Superior temporal gyrus (tissue), 1 donor: ENCODE results near the gene STK39.
"Not testable (repeated sequence)": the region's sequence is repeated elsewhere in the genome, so short reads cannot be mapped to it uniquely, and the experiment has no call there.

ENCODE experiments used
- DNase-seq: peaks from one replicate; pipeline ENCODE4 v3.0.0-alpha.2; 2016; ENCODE audit errors: extremely low spot score

The STK39 gene

GRCh38 chr2:168050377-168050776 lies 197.0 kb downstream of the STK39 start:
- no peak for DNase-seq

- no peak for DNase-seq
These were observed 197.8 kb downstream of the STK39 start for GRCh38 chr2:168049609-168050008.

- no peak for DNase-seq
These were observed 200.2 kb downstream of the STK39 start for GRCh38 chr2:168047091-168047690.

GRCh38 chr2:168044579-168044978 lies 202.8 kb downstream of the STK39 start:
- DNase-seq, result no peak

- no peak for DNase-seq
These were observed 203.2 kb downstream of the STK39 start for GRCh38 chr2:168044176-168044575.

- not testable (repeated sequence) for DNase-seq
These were observed 205.1 kb downstream of the STK39 start for GRCh38 chr2:168042127-168042824.

GRCh38 chr2:168039881-168040280 lies 207.5 kb downstream of the STK39 start:
- DNase-seq, result no peak

GRCh38 chr2:168037778-168038177 lies 209.6 kb downstream of the STK39 start:
- no peak for DNase-seq

- no peak for DNase-seq
These were observed 211.9 kb downstream of the STK39 start for GRCh38 chr2:168035458-168035857.

GRCh38 chr2:168034616-168035015 lies 212.8 kb downstream of the STK39 start:
- DNase-seq, result no peak

GRCh38 chr2:168033966-168034365 lies 213.4 kb downstream of the STK39 start:
- DNase-seq, result no peak

GRCh38 chr2:168032091-168032490 lies 215.3 kb downstream of the STK39 start:
- DNase-seq, result no peak

GRCh38 chr2:168030862-168031624 lies 216.4 kb downstream of the STK39 start:
- DNase-seq, result no peak

- DNase-seq, result no peak
These were observed 218.3 kb downstream of the STK39 start for GRCh38 chr2:168029071-168029470.

- no peak for DNase-seq
These were observed 219.0 kb downstream of the STK39 start for GRCh38 chr2:168028362-168028761.

GRCh38 chr2:168025487-168026202 lies 221.8 kb downstream of the STK39 start:
- no peak for DNase-seq

- DNase-seq, result no peak
These were observed 222.9 kb downstream of the STK39 start for GRCh38 chr2:168024459-168024858.

- DNase-seq, result no peak
These were observed 225.4 kb downstream of the STK39 start for GRCh38 chr2:168021800-168022587.

GRCh38 chr2:168015274-168015953 lies 232.0 kb downstream of the STK39 start:
- DNase-seq, result peak; percentile 66

GRCh38 chr2:168009900-168010299 lies 237.5 kb downstream of the STK39 start:
- no peak for DNase-seq
